Measurements from ENCODE around the gene MRPS27. TPM values are rescaled to one million over a fixed set of nuclear protein-coding genes. Genes with fewer than 3 reads are reported as not detected.

Gene MRPS27
- total and polyA plus RNA-seq, 2 of the 13 experiments (the other 11 are each of a cell fraction or from before 2014, with no cell fraction given), result 71.8 to 115 TPM

DNA sequence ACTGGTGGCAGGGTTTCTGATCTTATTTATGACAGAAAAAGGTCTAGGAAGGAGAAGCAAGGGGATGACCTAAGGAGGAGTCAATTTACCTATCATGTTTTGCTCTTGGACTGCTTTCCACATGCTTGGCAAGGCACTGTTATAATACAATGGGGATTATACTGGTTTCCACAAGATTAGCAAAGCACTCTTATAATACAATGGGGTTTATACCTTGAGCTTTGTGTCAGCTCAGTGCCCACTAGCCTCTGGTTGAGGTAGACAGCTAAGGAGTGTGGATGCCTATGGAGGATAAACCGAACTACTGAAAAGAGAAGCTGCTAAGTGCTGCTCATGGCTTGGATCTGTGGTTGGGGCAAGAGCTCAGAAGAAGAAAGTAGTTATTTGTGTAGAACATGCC lies 68.7 kb downstream of the MRPS27 start:
- no peak overlapping the region for H3K27ac ChIP-seq (ENCODE audit: extremely low read length, insufficient read depth, low read length)
- no peak overlapping the region for H3K4me2 ChIP-seq (ENCODE audit: low read depth, low read length)
- no peak for TF ChIP-seq AGO1 (IDR thresholded peaks at IDR 0.05; ENCODE audit: low read depth, low read length, poor library complexity, severe bottlenecking)
- TF ChIP-seq ERF (CRISPR knock-in tag; IDR thresholded peaks at IDR 0.05), result no peak
- no peak for TF ChIP-seq PHF21A (CRISPR knock-in tag; IDR thresholded peaks at IDR 0.05)
- TF ChIP-seq, protein P1, sequence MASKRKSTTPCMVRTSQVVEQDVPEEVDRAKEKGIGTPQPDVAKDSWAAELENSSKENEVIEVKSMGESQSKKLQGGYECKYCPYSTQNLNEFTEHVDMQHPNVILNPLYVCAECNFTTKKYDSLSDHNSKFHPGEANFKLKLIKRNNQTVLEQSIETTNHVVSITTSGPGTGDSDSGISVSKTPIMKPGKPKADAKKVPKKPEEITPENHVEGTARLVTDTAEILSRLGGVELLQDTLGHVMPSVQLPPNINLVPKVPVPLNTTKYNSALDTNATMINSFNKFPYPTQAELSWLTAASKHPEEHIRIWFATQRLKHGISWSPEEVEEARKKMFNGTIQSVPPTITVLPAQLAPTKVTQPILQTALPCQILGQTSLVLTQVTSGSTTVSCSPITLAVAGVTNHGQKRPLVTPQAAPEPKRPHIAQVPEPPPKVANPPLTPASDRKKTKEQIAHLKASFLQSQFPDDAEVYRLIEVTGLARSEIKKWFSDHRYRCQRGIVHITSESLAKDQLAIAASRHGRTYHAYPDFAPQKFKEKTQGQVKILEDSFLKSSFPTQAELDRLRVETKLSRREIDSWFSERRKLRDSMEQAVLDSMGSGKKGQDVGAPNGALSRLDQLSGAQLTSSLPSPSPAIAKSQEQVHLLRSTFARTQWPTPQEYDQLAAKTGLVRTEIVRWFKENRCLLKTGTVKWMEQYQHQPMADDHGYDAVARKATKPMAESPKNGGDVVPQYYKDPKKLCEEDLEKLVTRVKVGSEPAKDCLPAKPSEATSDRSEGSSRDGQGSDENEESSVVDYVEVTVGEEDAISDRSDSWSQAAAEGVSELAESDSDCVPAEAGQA (IDR thresholded peaks at IDR 0.05; ENCODE audit: low read depth), result no peak
- TF ChIP-seq, protein P1 (CRISPR knock-in tag; IDR thresholded peaks at IDR 0.05; ENCODE audit: borderline replicate concordance), result no peak
- TF ChIP-seq JDP2 (CRISPR knock-in tag; IDR thresholded peaks at IDR 0.05; ENCODE audit: borderline replicate concordance), result no peak
- no peaks in the 10 kb centered on the region for H3K9me3 ChIP-seq (ENCODE audit: low read length)
- WGBS (ENCODE audit: low lambda C conversion rate), result 100% methylated on average over 1 of the region's 1 CpG
- peaks cover 0 to 2% of the 10 kb centered on the region in 2 experiments; a peak in 1 of 5 replicates for H3K36me3 ChIP-seq (replicated peaks in 1 of 2; ENCODE audit: control insufficient read depth in 1 of 2, insufficient read depth in 2 of 2, low read length in 2 of 2)
- intact Hi-C loops (cut with micrococcal nuclease; ENCODE audit: unreplicated experiment), result no loop called here
- no peaks in the 10 kb centered on the region for H3K27me3 ChIP-seq (ENCODE audit: control insufficient read depth in 1 of 2, insufficient read depth in 2 of 2, low read length in 2 of 2)
- FAIRE-seq (no peak), DNase-seq (ENCODE audit: low spot score) (no peak), ATAC-seq (no peak)
- no TSS peak for BruUV-seq (replicated peaks)
- peaks cover 56% of the 10 kb centered on the region for H3K4me1 ChIP-seq (ENCODE audit: insufficient read depth, low read length)
- no peaks in the 10 kb centered on the region for H4K20me1 ChIP-seq (ENCODE audit: insufficient read depth, low read length)
- ChIA-PET CTCF (ENCODE audit: low intra/inter-chr PET ratio, low total read pairs) (no interaction called here), POLR2A (no interaction called here)
- no peak overlapping the region for H2AFZ ChIP-seq (ENCODE audit: low read length)
- in situ Hi-C loops (cut with HindIII; ENCODE audit: extremely low pct_ligation_motif_present, low pct_unique_long_range_greater_than_20kb), result no loop called here
- peaks cover 5% of the 10 kb centered on the region for H3K79me2 ChIP-seq (ENCODE audit: insufficient read depth, low read length)
- no peak overlapping the region for H3K4me3 ChIP-seq (replicated peaks in 1 of 3; ENCODE audit: insufficient read depth in 1 of 3, low read depth in 2 of 3, low read length in 3 of 3)
- no peak overlapping the region for H3K9ac ChIP-seq (ENCODE audit: insufficient read depth, low read depth, low read length)

Data from HepG2 (cell line).